Epithelial cell of esophagus (primary cell): ENCODE results near the gene STPG1.

Experiments used
- DNase-seq: peaks from one replicate; pipeline ENCODE4 v3.0.0; 2010; ENCODE audit warnings: low read depth
- H3K4me3 ChIP-seq: 2 replicates; pipeline ENCODE4 v1.5.1; 2011; ENCODE audit warnings: mild to moderate bottlenecking, low read length, control low read depth
- TF ChIP-seq, protein P1 (sequence below): IDR thresholded peaks from 2 replicates; pipeline ENCODE4 v1.5.1; 2011; ENCODE audit warnings: low read depth, mild to moderate bottlenecking, low read length, control low read depth, inconsistent platforms; ENCODE audit not compliant: insufficient read depth; ENCODE audit errors: missing control alignments

STPG1 gene

DNA sequence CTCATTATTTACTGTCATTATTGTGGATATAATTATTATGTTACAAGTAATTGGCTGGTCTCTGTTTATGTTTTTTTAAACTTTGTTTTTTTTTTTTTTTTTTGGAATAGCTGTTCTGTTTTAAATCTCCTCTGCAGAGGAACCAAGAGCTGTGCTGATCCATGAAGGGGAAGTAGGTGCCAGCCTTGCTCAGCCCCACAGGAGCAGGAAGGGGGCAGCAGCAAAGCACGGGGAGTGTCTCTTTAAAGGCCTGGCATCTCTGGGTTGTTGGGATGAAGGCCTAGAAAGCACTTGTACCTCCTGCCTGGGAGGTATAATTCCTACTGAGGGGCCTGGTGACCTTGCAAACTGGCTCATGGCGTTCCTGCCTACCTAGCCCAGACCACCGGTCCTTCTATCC lies 96.9 kb downstream of the STPG1 start:
- TF ChIP-seq, protein P1, sequence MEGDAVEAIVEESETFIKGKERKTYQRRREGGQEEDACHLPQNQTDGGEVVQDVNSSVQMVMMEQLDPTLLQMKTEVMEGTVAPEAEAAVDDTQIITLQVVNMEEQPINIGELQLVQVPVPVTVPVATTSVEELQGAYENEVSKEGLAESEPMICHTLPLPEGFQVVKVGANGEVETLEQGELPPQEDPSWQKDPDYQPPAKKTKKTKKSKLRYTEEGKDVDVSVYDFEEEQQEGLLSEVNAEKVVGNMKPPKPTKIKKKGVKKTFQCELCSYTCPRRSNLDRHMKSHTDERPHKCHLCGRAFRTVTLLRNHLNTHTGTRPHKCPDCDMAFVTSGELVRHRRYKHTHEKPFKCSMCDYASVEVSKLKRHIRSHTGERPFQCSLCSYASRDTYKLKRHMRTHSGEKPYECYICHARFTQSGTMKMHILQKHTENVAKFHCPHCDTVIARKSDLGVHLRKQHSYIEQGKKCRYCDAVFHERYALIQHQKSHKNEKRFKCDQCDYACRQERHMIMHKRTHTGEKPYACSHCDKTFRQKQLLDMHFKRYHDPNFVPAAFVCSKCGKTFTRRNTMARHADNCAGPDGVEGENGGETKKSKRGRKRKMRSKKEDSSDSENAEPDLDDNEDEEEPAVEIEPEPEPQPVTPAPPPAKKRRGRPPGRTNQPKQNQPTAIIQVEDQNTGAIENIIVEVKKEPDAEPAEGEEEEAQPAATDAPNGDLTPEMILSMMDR, result no peak
- H3K4me3 ChIP-seq, result no peak overlapping the region
- DNase-seq, result no peak

DNA sequence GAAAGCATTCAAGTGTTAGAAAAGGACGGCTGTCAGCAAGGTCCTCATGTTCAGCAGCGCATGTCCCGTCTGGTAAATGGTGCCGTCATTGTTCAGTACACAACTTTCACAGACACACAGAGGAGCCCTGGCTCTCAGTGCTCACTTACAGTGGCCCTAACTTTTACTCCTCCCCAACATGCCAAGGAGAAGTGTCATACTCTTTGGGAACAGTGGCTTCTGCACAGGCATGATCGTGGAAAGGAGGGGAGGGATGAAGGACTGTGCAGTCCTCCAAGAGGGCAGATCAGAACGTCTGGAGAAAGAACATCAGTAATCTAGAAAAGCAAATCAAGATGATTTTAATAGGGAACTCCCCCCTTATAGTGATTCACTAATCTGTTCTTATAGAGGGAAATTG lies 98.2 kb downstream of the STPG1 start:
- DNase-seq, result peak; percentile 83
- no peak overlapping the region for H3K4me3 ChIP-seq
- TF ChIP-seq, protein P1, result no peak

DNA sequence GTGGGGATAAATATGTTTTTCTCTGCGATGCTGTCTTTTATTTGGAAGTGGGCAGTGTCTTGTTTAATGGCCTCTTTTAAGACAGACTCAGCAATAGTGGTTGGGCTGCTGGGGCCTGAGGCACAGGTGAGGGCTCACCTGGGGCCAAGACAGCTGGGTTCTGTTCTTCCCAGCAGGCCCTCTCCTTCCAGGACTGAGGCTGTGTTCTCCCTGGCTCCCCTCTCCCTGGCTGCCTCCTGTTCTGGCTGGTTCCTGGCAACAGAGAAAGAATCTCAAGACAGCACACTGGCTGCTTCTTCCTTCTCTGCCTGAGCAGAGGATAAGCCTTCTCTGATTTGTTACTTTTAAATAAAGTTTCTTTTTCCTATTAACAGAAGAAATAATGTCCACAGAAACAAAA lies 101.8 kb downstream of the STPG1 start:
- TF ChIP-seq, protein P1, result no peak
- no peak for DNase-seq
- H3K4me3 ChIP-seq, result no peak overlapping the region

DNA sequence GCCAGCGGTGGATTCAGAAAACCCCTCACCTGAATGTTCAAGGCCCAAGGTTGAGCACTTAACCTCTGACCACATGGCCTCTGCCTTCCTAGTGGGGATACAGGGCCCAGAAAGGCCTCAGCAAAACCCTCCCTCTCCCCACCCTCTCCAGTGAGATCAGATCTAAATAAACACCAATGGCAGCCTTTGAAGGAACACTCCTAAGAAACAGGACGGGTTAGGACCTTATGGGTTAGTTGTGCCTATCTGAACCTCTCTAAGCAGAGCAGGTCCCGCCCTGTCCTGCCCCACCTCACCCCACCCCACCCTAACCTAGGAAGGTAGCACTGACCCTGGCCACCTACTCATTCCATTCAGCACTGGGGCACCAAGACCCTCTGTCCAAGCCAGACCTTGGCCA lies 102.3 kb downstream of the STPG1 start:
- no peak overlapping the region for H3K4me3 ChIP-seq
- TF ChIP-seq, protein P1, result no peak
- no peak for DNase-seq

DNA sequence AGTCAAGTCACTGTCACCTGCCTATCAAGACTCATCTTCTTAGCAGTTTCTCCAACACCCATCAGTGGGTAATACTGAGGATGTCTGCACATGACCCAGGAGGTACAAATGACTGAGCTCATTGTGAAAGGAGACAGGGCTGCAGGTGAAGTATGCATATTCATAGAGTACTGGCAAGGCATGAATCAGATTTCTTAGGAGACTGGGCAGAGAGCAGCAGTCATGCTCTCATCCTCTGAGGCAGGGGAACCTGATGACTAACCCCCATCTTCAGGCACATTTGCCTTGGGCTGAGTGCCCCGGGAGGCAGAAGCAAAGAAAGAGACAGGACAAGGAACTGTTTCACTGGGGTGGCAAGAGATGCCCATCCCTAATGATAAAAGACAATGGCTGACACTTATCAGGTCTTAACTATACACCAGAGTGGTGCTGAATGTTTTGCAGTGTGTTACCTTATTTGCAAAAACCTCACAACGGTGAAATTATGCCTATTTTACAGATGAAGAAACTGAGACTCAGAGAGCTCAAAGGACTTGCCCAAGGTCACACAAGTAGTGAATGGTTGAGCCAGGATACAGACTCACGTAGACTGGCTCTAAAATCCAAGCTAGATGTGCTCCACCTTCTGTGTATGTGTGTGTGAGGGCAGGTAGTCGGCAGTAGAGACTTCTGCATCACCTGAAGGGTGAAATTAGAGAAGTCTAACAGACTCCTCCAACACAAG lies 103.7 kb downstream of the STPG1 start:
- DNase-seq, result peak; percentile 96

DNA sequence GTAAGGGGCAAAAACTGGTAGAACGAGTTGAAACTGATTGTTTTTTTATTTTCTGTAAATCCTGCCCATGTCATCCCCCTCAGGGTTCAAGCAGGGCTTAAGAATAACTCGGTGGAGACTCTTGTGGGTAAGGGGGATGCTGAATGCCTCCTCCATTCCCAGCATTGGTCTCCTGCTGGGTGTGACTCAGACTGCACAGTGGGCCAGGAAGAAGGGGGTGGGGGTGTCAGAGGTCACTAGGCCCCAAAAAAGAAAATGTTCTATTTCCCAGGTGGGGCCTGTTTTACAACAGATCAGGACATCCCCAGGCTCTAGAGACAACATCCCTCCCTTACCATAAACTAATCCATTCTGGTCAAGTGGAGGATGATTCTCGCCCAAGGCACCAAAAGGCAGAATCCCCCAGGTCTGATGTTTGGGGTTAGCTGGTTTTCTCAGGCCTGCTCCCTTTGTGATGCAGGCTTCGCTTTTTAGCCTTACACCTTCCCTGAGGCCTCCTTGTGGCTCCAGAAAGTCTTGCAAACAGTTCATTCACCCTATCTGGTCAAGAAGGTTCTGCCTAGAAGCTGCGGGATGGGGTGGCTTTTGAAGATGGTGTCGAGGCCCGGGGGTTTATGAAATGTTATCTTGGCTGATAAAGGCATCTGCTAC lies 105.1 kb downstream of the STPG1 start:
- H3K4me3 ChIP-seq, result no peak overlapping the region
- TF ChIP-seq, protein P1, result peak; percentile 36
- no peak for DNase-seq

More for the DNA sequence above, 103.7 kb downstream of the STPG1 start:
- no peak overlapping the region for H3K4me3 ChIP-seq
- TF ChIP-seq, protein P1, result no peak
